ENCODE measurements around the gene KRTAP5-5. TPM values are rescaled to one million over a fixed set of nuclear protein-coding genes. Genes with fewer than 3 reads are reported as not detected.
"Not testable (repeated sequence)": the region's sequence is repeated elsewhere in the genome, so short reads cannot be mapped to it uniquely, and the experiment has no call there.

KRTAP5-5 gene
- total and polyA plus RNA-seq, 2 donors (not counting 1 experiment from before 2014, with no cell fraction given): not detected

DNA sequence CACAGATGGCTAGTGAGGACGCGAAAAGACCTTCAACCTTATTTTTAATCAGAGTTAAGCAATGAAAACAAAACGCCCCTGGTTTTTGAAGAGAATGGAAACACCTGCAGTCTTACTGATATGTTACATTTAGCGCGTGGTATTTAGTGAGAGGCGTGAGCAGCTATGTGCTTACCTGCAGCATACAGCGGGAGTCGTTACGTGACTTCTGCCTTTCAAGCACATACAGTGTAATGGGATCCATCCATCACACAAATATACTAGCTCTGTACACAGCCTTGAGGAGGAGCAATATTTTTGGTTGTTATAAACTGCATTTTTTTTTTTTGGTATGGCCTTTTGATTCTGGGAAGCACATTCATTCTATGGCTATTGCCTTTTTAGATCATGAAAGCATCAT is 36.9 kb upstream of the KRTAP5-5 start:
- no peaks in the 10 kb centered on the region for H3K36me3 ChIP-seq (ENCODE audit: control insufficient read depth, insufficient read depth, low read length)
- no peaks in the 10 kb centered on the region for H4K20me1 ChIP-seq (ENCODE audit: control insufficient read depth, extremely low read depth, insufficient read depth, low read length)
- H3K9me3 ChIP-seq (ENCODE audit: control insufficient read depth, insufficient read depth, low read depth, low read length): no peaks in the 10 kb centered on the region
- H3K9ac ChIP-seq (ENCODE audit: insufficient read depth, low read length): no peak overlapping the region
- H3K4me1 ChIP-seq (ENCODE audit: control insufficient read depth, extremely low read depth, insufficient read depth, low read length): no peaks in the 10 kb centered on the region
- H3K4me2 ChIP-seq (ENCODE audit: extremely low read depth, insufficient read depth, low read length): no peak overlapping the region
- no peak overlapping the region for H3K4me3 ChIP-seq (replicated peaks in 1 of 4; ENCODE audit: control extremely low read depth in 1 of 4, insufficient read depth in 1 of 4, low read depth in 3 of 4, low read length in 4 of 4)
- TF ChIP-seq EZH2 (IDR thresholded peaks at IDR 0.05; ENCODE audit: low read length, missing control alignments) (no peak), CTCF (conservative IDR thresholded peaks at IDR 0.05 in 1 of 2, IDR thresholded peaks at IDR 0.05 in 1 of 2; ENCODE audit: low read depth in 1 of 2, low read length in 2 of 2) (no peak)
- no peak overlapping the region for H2AFZ ChIP-seq (ENCODE audit: low read length)
- DNase-seq (ENCODE audit: low read depth in 2 of 2): no peak
- peaks cover 9% of the 10 kb centered on the region for H3K27me3 ChIP-seq (ENCODE audit: control insufficient read depth, insufficient read depth, low read length)
- no peaks in the 10 kb centered on the region for H3K79me2 ChIP-seq (ENCODE audit: control insufficient read depth, insufficient read depth, low read length)
- no peak overlapping the region for H3K27ac ChIP-seq (ENCODE audit: insufficient read depth, low read length)

DNA sequence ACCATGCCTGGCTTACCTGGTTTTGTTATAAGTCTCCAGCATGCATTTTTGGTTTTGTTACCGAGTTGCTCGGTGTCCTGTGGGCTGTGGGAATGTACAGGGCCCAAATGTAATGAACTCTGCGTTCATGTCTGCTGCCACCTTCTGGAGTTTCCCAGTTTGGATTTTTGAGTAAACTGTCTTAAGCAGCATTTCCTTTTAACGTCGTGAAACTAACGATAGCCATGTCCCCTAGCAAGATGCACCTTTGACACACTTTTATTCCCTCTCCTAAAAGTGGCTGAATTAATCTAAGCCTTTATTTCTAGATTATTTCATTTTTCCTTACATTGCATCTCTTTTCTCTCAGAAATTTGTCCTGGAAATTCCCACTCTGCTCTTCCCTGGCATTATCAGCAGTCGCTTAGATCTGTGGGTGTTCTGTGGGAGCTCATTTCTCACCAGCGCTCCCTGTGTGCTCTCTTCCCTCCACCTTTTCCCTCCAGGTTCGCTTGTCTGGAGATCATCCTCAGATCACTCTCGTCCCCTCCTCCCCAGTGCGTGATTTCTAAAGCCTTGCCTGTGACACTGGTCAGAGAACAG is 33.5 kb upstream of the KRTAP5-5 start:
- not testable (repeated sequence) for H4K20me1 ChIP-seq (ENCODE audit: control insufficient read depth, extremely low read depth, insufficient read depth, low read length); H3K4me3 ChIP-seq (replicated peaks in 1 of 4; ENCODE audit: control extremely low read depth in 1 of 4, insufficient read depth in 1 of 4, low read depth in 3 of 4, low read length in 4 of 4); H2AFZ ChIP-seq (ENCODE audit: low read length); H3K4me1 ChIP-seq (ENCODE audit: control insufficient read depth, extremely low read depth, insufficient read depth, low read length); H3K79me2 ChIP-seq (ENCODE audit: control insufficient read depth, insufficient read depth, low read length); H3K27ac ChIP-seq (ENCODE audit: insufficient read depth, low read length); DNase-seq (ENCODE audit: low read depth in 2 of 2); H3K4me2 ChIP-seq (ENCODE audit: extremely low read depth, insufficient read depth, low read length); H3K27me3 ChIP-seq (ENCODE audit: control insufficient read depth, insufficient read depth, low read length); H3K9ac ChIP-seq (ENCODE audit: insufficient read depth, low read length); H3K36me3 ChIP-seq (ENCODE audit: control insufficient read depth, insufficient read depth, low read length); H3K9me3 ChIP-seq (ENCODE audit: control insufficient read depth, insufficient read depth, low read depth, low read length)
- peak in 1 of 2 donors; percentile 18 for TF ChIP-seq CTCF (conservative IDR thresholded peaks at IDR 0.05 in 1 of 2, IDR thresholded peaks at IDR 0.05 in 1 of 2; ENCODE audit: low read depth in 1 of 2, low read length in 2 of 2)

DNA sequence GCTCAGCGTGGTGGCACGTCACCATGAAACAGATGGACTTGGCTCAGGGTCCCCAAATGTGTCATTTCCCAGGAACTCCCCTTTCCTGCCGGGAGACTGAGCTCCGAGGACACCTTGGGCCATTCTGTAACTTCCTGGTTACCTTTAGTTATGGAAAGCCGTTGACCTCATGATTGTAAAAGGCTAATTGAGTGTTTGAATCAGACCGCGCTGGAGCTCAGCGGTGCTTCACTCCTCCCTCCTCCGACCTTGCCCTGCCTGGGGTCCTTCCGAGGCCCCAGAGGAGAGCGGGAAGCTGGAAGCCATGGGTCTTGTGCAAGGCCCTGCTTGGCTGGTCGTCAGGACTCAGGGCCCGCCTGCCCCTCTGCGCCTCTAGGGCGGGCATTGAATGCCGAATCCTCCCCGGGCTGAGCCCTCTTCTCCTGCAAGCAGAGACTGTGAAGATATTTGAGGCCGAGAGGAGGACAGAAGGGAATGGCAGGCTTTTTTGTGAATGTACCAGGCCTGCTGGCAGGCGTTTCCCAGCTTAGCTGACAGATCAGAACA is 32.9 kb upstream of the KRTAP5-5 start:
- H3K79me2 ChIP-seq (ENCODE audit: control insufficient read depth, insufficient read depth, low read length); H4K20me1 ChIP-seq (ENCODE audit: control insufficient read depth, extremely low read depth, insufficient read depth, low read length); H3K36me3 ChIP-seq (ENCODE audit: control insufficient read depth, insufficient read depth, low read length); H3K4me2 ChIP-seq (ENCODE audit: extremely low read depth, insufficient read depth, low read length); H3K4me3 ChIP-seq (replicated peaks in 1 of 4; ENCODE audit: control extremely low read depth in 1 of 4, insufficient read depth in 1 of 4, low read depth in 3 of 4, low read length in 4 of 4); H3K27ac ChIP-seq (ENCODE audit: insufficient read depth, low read length); H3K27me3 ChIP-seq (ENCODE audit: control insufficient read depth, insufficient read depth, low read length); H3K9me3 ChIP-seq (ENCODE audit: control insufficient read depth, insufficient read depth, low read depth, low read length); DNase-seq (ENCODE audit: low read depth in 2 of 2); H3K4me1 ChIP-seq (ENCODE audit: control insufficient read depth, extremely low read depth, insufficient read depth, low read length); H3K9ac ChIP-seq (ENCODE audit: insufficient read depth, low read length); H2AFZ ChIP-seq (ENCODE audit: low read length): not testable (repeated sequence)

Measured in fibroblast of lung (primary cell).